Measurements from ENCODE around the gene RNF43.

DNA sequence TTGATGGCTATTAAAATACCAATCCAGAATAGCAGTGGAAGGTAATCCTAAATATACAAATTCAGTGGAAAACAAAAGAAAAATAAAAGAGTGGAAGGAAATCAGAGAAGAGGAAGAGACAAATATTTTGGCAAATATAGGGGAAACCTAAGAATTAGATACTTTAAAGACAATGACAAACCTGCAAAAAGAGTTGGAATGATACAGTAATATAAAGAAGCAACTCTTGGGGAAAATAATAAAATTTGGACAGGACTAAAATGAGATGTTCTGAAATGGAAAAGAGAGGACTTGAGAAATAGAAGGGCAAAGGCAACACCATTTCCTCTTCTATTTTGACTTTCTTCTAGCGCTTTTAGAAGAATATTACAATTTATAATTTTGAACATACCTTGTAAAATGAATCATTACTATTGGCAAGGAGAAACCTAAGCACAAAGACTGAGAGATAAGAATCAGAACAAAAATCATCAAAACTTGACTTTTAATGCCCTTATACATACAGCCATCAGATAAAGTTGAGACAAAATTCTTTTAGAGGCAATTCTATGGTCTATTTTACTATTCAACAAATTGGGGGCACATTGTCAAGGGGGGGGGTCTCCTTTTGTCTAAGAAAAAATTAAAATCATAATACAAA is 5.2 kb downstream of the RNF43 start:
- TF ChIP-seq, protein P1, sequence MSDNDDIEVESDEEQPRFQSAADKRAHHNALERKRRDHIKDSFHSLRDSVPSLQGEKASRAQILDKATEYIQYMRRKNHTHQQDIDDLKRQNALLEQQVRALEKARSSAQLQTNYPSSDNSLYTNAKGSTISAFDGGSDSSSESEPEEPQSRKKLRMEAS (IDR thresholded peaks at IDR 0.05), result no peak
- no peak for TF ChIP-seq NFIC (IDR thresholded peaks at IDR 0.05)
- TF ChIP-seq CEBPB (IDR thresholded peaks at IDR 0.05), result no peak
- TF ChIP-seq TCF12 (IDR thresholded peaks at IDR 0.05; ENCODE audit: low read depth), result no peak
- no peak for TF ChIP-seq EP300 (IDR thresholded peaks at IDR 0.05; ENCODE audit: borderline replicate concordance)
- TF ChIP-seq RAD21 (IDR thresholded peaks at IDR 0.05; ENCODE audit: low read depth), result no peak
- TF ChIP-seq, protein P2, sequence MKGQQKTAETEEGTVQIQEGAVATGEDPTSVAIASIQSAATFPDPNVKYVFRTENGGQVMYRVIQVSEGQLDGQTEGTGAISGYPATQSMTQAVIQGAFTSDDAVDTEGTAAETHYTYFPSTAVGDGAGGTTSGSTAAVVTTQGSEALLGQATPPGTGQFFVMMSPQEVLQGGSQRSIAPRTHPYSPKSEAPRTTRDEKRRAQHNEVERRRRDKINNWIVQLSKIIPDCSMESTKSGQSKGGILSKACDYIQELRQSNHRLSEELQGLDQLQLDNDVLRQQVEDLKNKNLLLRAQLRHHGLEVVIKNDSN (IDR thresholded peaks at IDR 0.05), result no peak
- TF ChIP-seq, protein P3, sequence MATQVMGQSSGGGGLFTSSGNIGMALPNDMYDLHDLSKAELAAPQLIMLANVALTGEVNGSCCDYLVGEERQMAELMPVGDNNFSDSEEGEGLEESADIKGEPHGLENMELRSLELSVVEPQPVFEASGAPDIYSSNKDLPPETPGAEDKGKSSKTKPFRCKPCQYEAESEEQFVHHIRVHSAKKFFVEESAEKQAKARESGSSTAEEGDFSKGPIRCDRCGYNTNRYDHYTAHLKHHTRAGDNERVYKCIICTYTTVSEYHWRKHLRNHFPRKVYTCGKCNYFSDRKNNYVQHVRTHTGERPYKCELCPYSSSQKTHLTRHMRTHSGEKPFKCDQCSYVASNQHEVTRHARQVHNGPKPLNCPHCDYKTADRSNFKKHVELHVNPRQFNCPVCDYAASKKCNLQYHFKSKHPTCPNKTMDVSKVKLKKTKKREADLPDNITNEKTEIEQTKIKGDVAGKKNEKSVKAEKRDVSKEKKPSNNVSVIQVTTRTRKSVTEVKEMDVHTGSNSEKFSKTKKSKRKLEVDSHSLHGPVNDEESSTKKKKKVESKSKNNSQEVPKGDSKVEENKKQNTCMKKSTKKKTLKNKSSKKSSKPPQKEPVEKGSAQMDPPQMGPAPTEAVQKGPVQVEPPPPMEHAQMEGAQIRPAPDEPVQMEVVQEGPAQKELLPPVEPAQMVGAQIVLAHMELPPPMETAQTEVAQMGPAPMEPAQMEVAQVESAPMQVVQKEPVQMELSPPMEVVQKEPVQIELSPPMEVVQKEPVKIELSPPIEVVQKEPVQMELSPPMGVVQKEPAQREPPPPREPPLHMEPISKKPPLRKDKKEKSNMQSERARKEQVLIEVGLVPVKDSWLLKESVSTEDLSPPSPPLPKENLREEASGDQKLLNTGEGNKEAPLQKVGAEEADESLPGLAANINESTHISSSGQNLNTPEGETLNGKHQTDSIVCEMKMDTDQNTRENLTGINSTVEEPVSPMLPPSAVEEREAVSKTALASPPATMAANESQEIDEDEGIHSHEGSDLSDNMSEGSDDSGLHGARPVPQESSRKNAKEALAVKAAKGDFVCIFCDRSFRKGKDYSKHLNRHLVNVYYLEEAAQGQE (IDR thresholded peaks at IDR 0.05; ENCODE audit: low read depth), result no peak
- TF ChIP-seq TAF1 (IDR thresholded peaks at IDR 0.05; ENCODE audit: low read depth), result no peak
